ENCODE measurements around the gene CCNY.

CCNY gene

GRCh38 chr10:35588836-35589235 is 252.5 kb downstream of the CCNY start:
- TF ChIP-seq REST (IDR thresholded peaks at IDR 0.05; ENCODE audit: insufficient read depth in 1 of 2, low read depth in 2 of 2, low read length in 2 of 2) (no peak), SIN3A (IDR thresholded peaks at IDR 0.05; ENCODE audit: borderline replicate concordance, insufficient read depth, low read length) (no peak), TAF1 (IDR thresholded peaks at IDR 0.05; ENCODE audit: borderline replicate concordance, insufficient read depth, low read length) (no peak), FOXP2 (optimal IDR thresholded peaks at IDR 0.05; ENCODE audit: borderline replicate concordance, extremely low read depth, extremely low read length, insufficient read depth) (no peak), POLR2AphosphoS5 (IDR thresholded peaks at IDR 0.05; ENCODE audit: low read depth, low read length) (no peak)

GRCh38 chr10:35592441-35592840 is 256.1 kb downstream of the CCNY start:
- TF ChIP-seq TAF1 (IDR thresholded peaks at IDR 0.05; ENCODE audit: borderline replicate concordance, insufficient read depth, low read length) (no peak), POLR2AphosphoS5 (IDR thresholded peaks at IDR 0.05; ENCODE audit: low read depth, low read length) (no peak), SIN3A (IDR thresholded peaks at IDR 0.05; ENCODE audit: borderline replicate concordance, insufficient read depth, low read length) (no peak), REST (IDR thresholded peaks at IDR 0.05; ENCODE audit: insufficient read depth in 1 of 2, low read depth in 2 of 2, low read length in 2 of 2) (no peak), FOXP2 (optimal IDR thresholded peaks at IDR 0.05; ENCODE audit: borderline replicate concordance, extremely low read depth, extremely low read length, insufficient read depth) (no peak)

GRCh38 chr10:35594115-35595079 is 258.1 kb downstream of the CCNY start:
- TF ChIP-seq SIN3A (IDR thresholded peaks at IDR 0.05; ENCODE audit: borderline replicate concordance, insufficient read depth, low read length) (no peak), POLR2AphosphoS5 (IDR thresholded peaks at IDR 0.05; ENCODE audit: low read depth, low read length) (no peak), REST (IDR thresholded peaks at IDR 0.05; ENCODE audit: insufficient read depth in 1 of 2, low read depth in 2 of 2, low read length in 2 of 2) (no peak), TAF1 (IDR thresholded peaks at IDR 0.05; ENCODE audit: borderline replicate concordance, insufficient read depth, low read length) (no peak), FOXP2 (optimal IDR thresholded peaks at IDR 0.05; ENCODE audit: borderline replicate concordance, extremely low read depth, extremely low read length, insufficient read depth) (no peak)

- TF ChIP-seq SIN3A (IDR thresholded peaks at IDR 0.05; ENCODE audit: borderline replicate concordance, insufficient read depth, low read length): no peak
Measured at GRCh38 chr10:35595106-35595505, 258.8 kb downstream of the CCNY start.

- TF ChIP-seq POLR2AphosphoS5 (IDR thresholded peaks at IDR 0.05; ENCODE audit: low read depth, low read length) (no peak), REST (IDR thresholded peaks at IDR 0.05; ENCODE audit: insufficient read depth in 1 of 2, low read depth in 2 of 2, low read length in 2 of 2) (no peak), FOXP2 (optimal IDR thresholded peaks at IDR 0.05; ENCODE audit: borderline replicate concordance, extremely low read depth, extremely low read length, insufficient read depth) (no peak), TAF1 (IDR thresholded peaks at IDR 0.05; ENCODE audit: borderline replicate concordance, insufficient read depth, low read length) (no peak), SIN3A (IDR thresholded peaks at IDR 0.05; ENCODE audit: borderline replicate concordance, insufficient read depth, low read length) (no peak)
Measured at GRCh38 chr10:35598379-35598778, 262.1 kb downstream of the CCNY start.
